GM12878 (cell line): ENCODE measurements around the gene PLCB2. TPM values are rescaled to one million over a fixed set of nuclear protein-coding genes. Genes with fewer than 3 reads are reported as not detected.
A peak's percentile ranks its signal among the peaks of the same experiment; 100 is the strongest.

Experiments
- ATAC-seq: fragments of 200-7000 bp; cut with Tn5 transposase; 3 replicates; pipeline ENCODE4 v1.9.1; 2020; ENCODE audit warnings: mild to moderate bottlenecking, moderate library complexity
- BruUV-seq: library from RNA; stranded (reverse); fragments of 400-500 nt; replicated peaks from 2 replicates; lab custom pipeline; 2021; lab: Mats Ljungman, UMichigan
- CTCF ChIA-PET: fragments of 300-600 bp; sonication (Branson Sonifier 250); formaldehyde crosslinking; extraction: SDS; loops from one replicate; lab custom pipeline; 2021; ENCODE audit warnings: inconsistent platforms; lab: Yijun Ruan, JAX
- POLR2A ChIA-PET: fragments of 350-600 bp; formaldehyde crosslinking; extraction: SDS; loops from one replicate; lab custom pipeline; 2021; ENCODE audit warnings: inconsistent platforms; lab: Charles Lee
- RAD21 ChIA-PET: fragments of 300-600 bp; sonication (Branson Sonifier 250); formaldehyde crosslinking; loops from one replicate; lab custom pipeline; 2023; ENCODE audit warnings: antibody characterized with exemption; ENCODE audit not compliant: unreplicated experiment; lab: Charles Lee
- SMC1A ChIA-PET: fragments of 300-600 bp; sonication (Branson Sonifier 250); formaldehyde crosslinking; loops from one replicate; lab custom pipeline; 2023; ENCODE audit not compliant: unreplicated experiment, uncharacterized antibody; lab: Charles Lee
- DNase-seq: peaks from one replicate; pipeline ENCODE4 v3.0.0-alpha.2; 2011; ENCODE audit warnings: low read depth, low spot score
- FAIRE-seq: peaks from 3 replicates; lab custom pipeline; 2011; peaks lifted over from hg19 to GRCh38; lab: Jason Lieb, UNC
- H2AFZ ChIP-seq: 2 replicates; pipeline ENCODE4 v1.6.0; 2011; ENCODE audit warnings: low read depth, low read length, control low read depth; ENCODE audit not compliant: control insufficient read depth
- H3K27ac ChIP-seq: 2 replicates; pipeline ENCODE4 v1.5.1; 2011; ENCODE audit warnings: control low read depth; ENCODE audit not compliant: control insufficient read depth, insufficient read depth
- H3K27me3 ChIP-seq, 2 experiments: replicated peaks in 1 of 2; 2 replicates each; pipeline versions ENCODE4 v1.6.0 to v1.6.1; 2011; ENCODE audit warnings: low read length in 1 of 2; ENCODE audit not compliant: control insufficient read depth in 2 of 2, insufficient read depth in 2 of 2
- H3K36me3 ChIP-seq, 2 experiments: 2 replicates each; pipeline ENCODE4 v1.5.1; 2011; ENCODE audit warnings: low read length in 1 of 2; ENCODE audit not compliant: control insufficient read depth in 2 of 2, insufficient read depth in 2 of 2
- H3K4me1 ChIP-seq: 2 replicates; pipeline ENCODE4 v1.6.1; 2011; ENCODE audit warnings: mild to moderate bottlenecking, low read length, moderate library complexity, mixed read lengths; ENCODE audit not compliant: control insufficient read depth, insufficient read depth
- H3K4me2 ChIP-seq: 2 replicates; pipeline ENCODE4 v1.6.0; 2011; ENCODE audit warnings: control low read depth; ENCODE audit not compliant: control insufficient read depth, insufficient read depth
- H3K4me3 ChIP-seq: fragments of 200-600 bp; sonication (generic); 2 replicates; pipeline ENCODE4 v1.5.1; 2016
- H3K79me2 ChIP-seq: 2 replicates; pipeline ENCODE4 v1.6.0; 2011; ENCODE audit warnings: low read length; ENCODE audit not compliant: control insufficient read depth, insufficient read depth
- H3K9ac ChIP-seq: 2 replicates; pipeline ENCODE4 v1.8.0; 2011; ENCODE audit warnings: low read length, control low read depth, mixed read lengths; ENCODE audit not compliant: control insufficient read depth, insufficient read depth
- H3K9me3 ChIP-seq: replicated peaks from 3 replicates; pipeline ENCODE4 v1.5.1; 2011; ENCODE audit warnings: mild to moderate bottlenecking, low read length; ENCODE audit not compliant: control insufficient read depth, insufficient read depth
- H4K20me1 ChIP-seq: 2 replicates; pipeline ENCODE4 v1.6.0; 2011; ENCODE audit not compliant: control insufficient read depth, insufficient read depth
- ASH2L ChIP-seq: fragments of 300-600, 200-600 bp; sonication (generic); IDR thresholded peaks from 2 replicates; pipeline ENCODE4 v1.6.1; 2017; ENCODE audit warnings: low read depth, mild to moderate bottlenecking, borderline replicate concordance
- ATF2 ChIP-seq: IDR thresholded peaks from 2 replicates; pipeline ENCODE4 v1.6.1; 2012; ENCODE audit warnings: low read length, inconsistent platforms
- EED ChIP-seq: sonication (generic); IDR thresholded peaks from 2 replicates; pipeline ENCODE4 v1.6.1; 2016; ENCODE audit warnings: antibody characterized with exemption, low read depth
- ESRRA ChIP-seq: IDR thresholded peaks from 2 replicates; pipeline ENCODE4 v1.6.1; 2012; ENCODE audit warnings: mild to moderate bottlenecking, low read length, improper control_type of control experiment
- HDAC6 ChIP-seq: fragments of 200-600 bp; sonication (generic); IDR thresholded peaks from one replicate; pipeline ENCODE4 v1.8.0; 2017; ENCODE audit warnings: antibody characterized with exemption; ENCODE audit not compliant: unreplicated experiment
- IKZF1 ChIP-seq: fragments of 450-650 bp; conservative IDR thresholded peaks from 2 replicates; pipeline ENCODE4 v1.6.1; 2017; ENCODE audit warnings: antibody characterized with exemption, mild to moderate bottlenecking
- IKZF2 ChIP-seq, 2 experiments: fragments of 450-650 bp; IDR thresholded peaks; 2 replicates each; pipeline ENCODE4 v1.6.1; 2017; ENCODE audit warnings: mild to moderate bottlenecking in 2 of 2, moderate library complexity in 2 of 2
- KDM1A ChIP-seq: fragments of 200-600 bp; sonication (generic); IDR thresholded peaks from 2 replicates; pipeline ENCODE4 v1.6.1; 2016; ENCODE audit warnings: borderline replicate concordance
- MTA3 ChIP-seq: IDR thresholded peaks from 2 replicates; pipeline ENCODE4 v1.6.1; 2012; ENCODE audit warnings: low read length, inconsistent platforms, borderline replicate concordance
- MYC ChIP-seq: IDR thresholded peaks from 2 replicates; pipeline ENCODE4 v1.6.1; 2011; ENCODE audit warnings: mild to moderate bottlenecking, low read length, moderate library complexity, inconsistent platforms; ENCODE audit not compliant: insufficient read depth, insufficient replicate concordance, insufficient read length, severe bottlenecking
- RAD21 ChIP-seq: IDR thresholded peaks from 2 replicates; pipeline ENCODE4 v1.6.1; 2011; ENCODE audit warnings: mild to moderate bottlenecking, low read depth, low read length, moderate library complexity; ENCODE audit not compliant: insufficient read depth
- RFX5 ChIP-seq: IDR thresholded peaks from 2 replicates; pipeline ENCODE4 v1.6.1; 2011; ENCODE audit warnings: low read depth, low read length, improper control_type of control experiment
- SRF ChIP-seq, 2 experiments: IDR thresholded peaks; 2 replicates each; pipeline ENCODE4 v1.6.1; 2011; ENCODE audit warnings: low read depth in 2 of 2, low read length in 2 of 2, mild to moderate bottlenecking in 1 of 2, moderate library complexity in 1 of 2
- YY1 ChIP-seq: IDR thresholded peaks from 2 replicates; pipeline ENCODE4 v1.6.1; 2011; ENCODE audit warnings: low read depth, mild to moderate bottlenecking, low read length
- ZBTB33 ChIP-seq: fragments of 450-650 bp; IDR thresholded peaks from 2 replicates; pipeline ENCODE4 v1.6.1; 2017; ENCODE audit warnings: mild to moderate bottlenecking
- ZNF217 ChIP-seq: fragments of 450-650 bp; IDR thresholded peaks from 2 replicates; pipeline ENCODE4 v1.6.1; 2017; ENCODE audit warnings: antibody characterized with exemption, mild to moderate bottlenecking
- ZNF592 ChIP-seq: fragments of 450-650 bp; IDR thresholded peaks from 2 replicates; pipeline ENCODE4 v1.6.1; 2017; ENCODE audit warnings: mild to moderate bottlenecking, moderate library complexity
- WGBS: methylation state at CpG from one replicate; pipeline ENCODE4 v1.1.6; 2016; ENCODE audit warnings: low lambda C conversion rate; ENCODE audit not compliant: insufficient replicate concordance, insufficient coverage; ENCODE audit errors: missing lambda C conversion rate; 5-methylcytosine and 5-hydroxymethylcytosine counted together
- in situ Hi-C: fragments of 300-500 bp; cut with MboI; formaldehyde crosslinking; loops from 9 replicates; pipeline ENCODE4 v1.14.3; 2018; ENCODE audit warnings: mixed read lengths
- intact Hi-C: fragments of 100-400 bp; cut with micrococcal nuclease; formaldehyde crosslinking; loops from one replicate; pipeline ENCODE4 v1.14.2; 2022; ENCODE audit not compliant: unreplicated experiment
- polyA plus RNA-seq, 11 experiments: library from polyadenylated mRNA; depleted of rRNA in 4 of 11; unstranded in 6 of 11; stranded (reverse) in 5 of 11; fragments of >200 nt; fragmentation: Nextera tagmentation in 4 of 11; fragmentation: Illumina TruSeq in 1 of 11; extraction: Ambion mirVana in 4 of 11; extraction: Trizol in 1 of 11; gene quantifications; 1 replicate in 1 of 11; 2 replicates in 10 of 11; pipeline versions ENCODE4 v1.2.1 to v1.2.3, GENCODE V29; 2011 to 2016; ENCODE audit warnings: inconsistent platforms in 2 of 11, missing spikeins in 2 of 11, low read depth in 1 of 11
- total RNA-seq, 4 experiments: library from RNA; depleted of rRNA in 3 of 4; stranded (reverse); fragments of >200 nt in 3 of 4; fragmentation: Illumina TruSeq in 1 of 4; extraction: Trizol in 1 of 4; gene quantifications; 2 replicates each; pipeline versions ENCODE4 v1.2.1 to v1.2.3, GENCODE V29; 2013 to 2021

PLCB2 gene
- total and polyA plus RNA-seq, 10 of the 15 experiments (the other 5 are each of a cell fraction or from before 2014, with no cell fraction given), result 1.2 to 39.4 (median 10.7) TPM

- TF ChIP-seq ZNF592 (no peak), MTA3 (no peak), YY1 (peak; percentile 66; the same call in 1 of the 2 replicates), SRF (IDR thresholded peaks at IDR 0.05; ENCODE audit: low read depth in 2 of 2, low read length in 2 of 2) (no peak), RAD21 (peak; percentile 59), IKZF2 (IDR thresholded peaks at IDR 0.05) (no peak), HDAC6 (no peak), MYC (no peak)
These were observed 13.2 kb upstream of the PLCB2 start (continued) for GRCh38 chr15:40320931-40321371.

- Histone ChIP-seq H3K4me2 (no peak overlapping the region), H3K4me1 (peaks cover 11% of the 10 kb centered on the region), H3K9ac (no peak overlapping the region), H3K36me3 (no peaks in the 10 kb centered on the region), H3K9me3 (no peaks in the 10 kb centered on the region), H2AFZ (no peak overlapping the region), H4K20me1 (no peaks in the 10 kb centered on the region), H3K4me3 (no peak overlapping the region), H3K27me3 (no peaks in the 10 kb centered on the region), H3K27ac (no peak overlapping the region), H3K79me2 (no peaks in the 10 kb centered on the region)
- ChIA-PET SMC1A (interaction anchor here (0.8 to 7.6 kb wide), 8 partner anchors 10 to 101 kb away, joined by 3 to 42 read pairs (median 6); partner anchors contain the start of gene PLCB2), POLR2A (interaction anchor here (1.3 kb wide), 1 partner anchor 17 kb away, joined by 4 read pairs; no protein-coding TSS in a partner anchor), RAD21 (interaction anchor here (1.0 to 1.5 kb wide), 7 partner anchors 12 to 41 kb away, joined by 3 to 4 read pairs (median 3); no protein-coding TSS in a partner anchor), CTCF (interaction anchor here (0.6 to 17.6 kb wide), 13 partner anchors 8 to 939 kb away, joined by 3 to 336 read pairs (median 5); partner anchors contain the start of genes CCDC9B and PLCB2)
- intact Hi-C loops (no loop called here), in situ Hi-C loops (no loop called here)
- DNase-seq (no peak), FAIRE-seq (no peak), ATAC-seq (no peak)
- no TSS peak for BruUV-seq
- 41% methylated on average over 1 of the region's 1 CpG for WGBS
- TF ChIP-seq ZNF217, result no peak
- no peak for TF ChIP-seq ESRRA
- TF ChIP-seq KDM1A, result no peak
- TF ChIP-seq ATF2, result no peak
- TF ChIP-seq ZBTB33, result no peak
- TF ChIP-seq IKZF1, result no peak
- TF ChIP-seq ASH2L, result no peak
- TF ChIP-seq RFX5, result no peak
- no peak for TF ChIP-seq EED
These were observed 12.7 kb upstream of the PLCB2 start for GRCh38 chr15:40320409-40320808.
